GM18861 (cell line): ENCODE measurements around the gene MACROD2.

Experiments
- ATAC-seq: cut with Tn5 transposase; IDR thresholded peaks from one replicate; pipeline ENCODE4 v1.9.1; 2021; ENCODE audit not compliant: unreplicated experiment

Gene MACROD2

DNA sequence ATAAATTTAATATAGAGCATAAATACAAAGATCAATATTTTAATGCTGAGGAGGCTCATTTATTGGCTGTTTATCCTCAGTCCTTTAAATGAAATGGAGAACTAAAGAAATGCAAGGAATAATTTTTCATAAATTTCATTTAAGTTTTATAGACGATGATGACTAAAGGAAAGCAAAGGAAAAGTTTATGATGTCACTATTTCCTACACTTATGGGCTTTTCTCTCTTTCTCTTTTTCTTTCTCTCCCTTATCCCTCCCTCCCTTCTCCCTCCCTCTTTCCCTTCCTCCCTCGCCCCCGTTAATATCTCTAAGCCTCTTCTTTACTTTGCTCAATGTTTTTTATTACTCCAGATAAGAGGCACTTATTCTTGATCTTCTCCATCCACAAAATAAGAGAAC is 1231.8 kb downstream of the MACROD2 start:
- ATAC-seq: no peak

DNA sequence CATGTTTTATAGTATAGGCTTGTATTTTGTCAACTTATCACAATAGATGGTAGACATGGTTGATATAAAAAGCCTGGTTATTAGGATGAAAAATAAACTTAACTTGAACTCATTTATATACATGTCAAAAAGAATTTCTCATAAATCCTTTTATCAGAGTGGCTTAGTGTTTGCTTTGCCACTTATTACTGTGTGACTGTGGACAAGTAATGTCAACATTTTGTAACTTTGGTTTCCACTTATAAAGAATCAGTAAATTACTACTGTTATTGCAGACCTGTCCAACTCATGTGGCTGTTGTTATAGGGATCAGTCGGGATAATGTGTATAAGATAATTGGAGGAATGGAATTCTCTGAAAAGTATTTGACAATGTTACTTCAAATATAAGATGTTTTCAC is 1236.9 kb downstream of the MACROD2 start:
- ATAC-seq: no peak

- peak; percentile 66 for ATAC-seq
Observed at GRCh38 chr20:15235471-15236198, 1240.3 kb downstream of the MACROD2 start.

- peak; percentile 44 for ATAC-seq
Observed at GRCh38 chr20:15236812-15237211, 1241.5 kb downstream of the MACROD2 start.

DNA sequence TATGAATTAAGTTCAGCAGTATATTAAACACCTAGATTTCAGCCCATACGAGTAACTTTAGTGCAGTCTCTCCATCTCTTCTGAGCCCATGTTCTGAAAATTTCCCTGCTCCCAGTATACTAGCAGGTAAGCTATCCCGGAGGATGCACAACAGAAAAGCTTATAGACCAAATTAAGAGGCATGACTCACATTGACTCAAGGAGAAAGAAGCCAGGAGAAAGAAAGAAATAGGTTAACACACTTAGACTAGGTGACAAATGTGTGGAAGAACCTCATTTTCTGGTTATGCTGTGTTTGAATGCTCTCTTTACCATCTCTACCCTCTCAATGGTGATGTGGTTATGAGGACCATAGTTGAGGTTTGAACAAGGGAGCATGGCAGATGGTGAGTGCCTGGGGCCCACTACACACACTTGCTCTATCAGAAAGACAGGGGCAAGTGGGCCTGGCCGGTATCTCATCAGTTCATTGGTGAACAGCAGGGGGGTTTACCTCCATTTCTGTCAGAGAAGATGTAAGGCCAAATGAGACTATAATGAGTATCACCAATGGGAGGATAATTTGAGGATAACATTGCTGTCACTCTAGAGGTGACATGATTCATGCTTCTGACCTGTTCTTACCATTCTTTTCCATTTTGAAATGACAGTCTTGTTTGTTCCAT is 1244.4 kb downstream of the MACROD2 start:
- no peak for ATAC-seq

GRCh38 chr20:15240801-15241200 is 1245.5 kb downstream of the MACROD2 start:
- no peak for ATAC-seq

GRCh38 chr20:15241681-15242080 is 1246.4 kb downstream of the MACROD2 start:
- no peak for ATAC-seq

- no peak for ATAC-seq
Observed at GRCh38 chr20:15242773-15243172, 1247.5 kb downstream of the MACROD2 start.

GRCh38 chr20:15245896-15246295 is 1250.6 kb downstream of the MACROD2 start:
- ATAC-seq: no peak

- ATAC-seq: no peak
Observed at GRCh38 chr20:15248618-15249395, 1253.5 kb downstream of the MACROD2 start.

DNA sequence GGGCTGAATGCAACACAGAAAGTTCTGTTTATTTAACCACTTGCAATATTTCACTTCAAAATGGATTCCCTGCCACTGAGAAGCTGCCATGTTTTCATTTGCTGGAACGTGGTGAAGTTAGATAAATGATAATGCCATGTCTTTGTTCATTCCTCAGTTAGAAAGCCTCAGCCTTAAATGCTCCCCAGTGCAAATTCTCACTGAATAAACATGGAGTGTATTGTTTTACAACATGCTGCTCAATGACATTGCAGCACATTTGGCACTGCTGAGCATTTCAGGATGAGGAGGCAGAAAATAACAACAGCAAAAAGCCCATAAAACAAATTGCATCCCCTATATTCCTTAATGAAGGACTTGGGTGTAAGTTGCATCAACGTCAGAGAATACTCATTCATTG is 1255.9 kb downstream of the MACROD2 start:
- no peak for ATAC-seq

DNA sequence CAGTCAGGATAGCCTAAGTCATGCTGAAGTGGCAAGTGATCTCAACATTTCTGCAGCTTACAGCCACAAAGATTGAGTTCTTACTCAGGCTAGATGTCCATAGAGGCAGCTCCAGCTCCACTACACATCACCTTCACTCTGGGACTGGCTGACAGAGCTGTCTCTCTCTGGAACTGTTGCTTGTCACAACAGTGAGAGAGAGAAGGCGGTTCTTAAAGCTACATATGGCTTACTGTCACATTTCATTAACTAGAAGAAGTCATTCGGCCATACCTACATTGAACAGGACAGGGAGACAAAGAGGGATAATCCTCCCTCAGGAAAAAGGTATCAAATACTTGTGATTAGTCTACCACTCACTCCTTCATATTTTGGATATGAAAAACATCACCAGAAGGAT is 1257.0 kb downstream of the MACROD2 start:
- ATAC-seq: no peak

GRCh38 chr20:15253431-15253830 is 1258.1 kb downstream of the MACROD2 start:
- no peak for ATAC-seq

GRCh38 chr20:15256676-15257568 is 1261.6 kb downstream of the MACROD2 start:
- no peak for ATAC-seq

GRCh38 chr20:15257569-15257870 is 1262.2 kb downstream of the MACROD2 start:
- no peak for ATAC-seq

DNA sequence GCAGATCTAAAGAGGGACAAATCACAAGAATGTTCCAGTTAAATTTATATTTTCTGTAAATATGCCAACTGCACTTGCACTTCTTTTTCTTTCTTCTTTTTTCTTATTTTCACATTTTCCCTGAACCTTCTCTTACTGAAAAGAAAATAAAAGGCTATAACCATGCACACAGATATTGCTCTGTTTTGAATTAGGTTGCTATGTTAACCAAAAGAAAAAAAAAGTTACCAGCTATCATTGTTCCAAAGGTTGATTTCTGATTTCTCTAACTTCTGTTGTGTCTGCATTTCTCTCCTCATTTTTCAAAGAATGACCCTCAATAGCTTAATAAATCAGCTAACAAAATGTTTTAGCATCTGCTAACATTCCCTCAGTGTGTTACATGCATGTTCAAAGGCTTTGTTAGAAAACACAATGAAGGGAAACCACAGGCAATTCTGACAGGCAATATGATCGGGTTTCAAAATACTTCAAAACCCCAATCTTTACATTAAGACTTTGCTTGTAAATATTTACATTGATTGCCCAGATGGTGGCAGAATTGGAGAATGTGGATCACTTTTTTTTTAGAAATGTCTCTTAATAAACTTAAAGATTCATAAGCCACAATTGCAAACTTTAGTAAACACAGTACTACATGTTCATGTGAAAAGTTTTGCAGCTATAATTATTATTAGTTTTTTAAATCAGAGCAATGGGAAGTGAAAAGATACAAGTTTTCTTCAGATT is 1270.4 kb downstream of the MACROD2 start:
- no peak for ATAC-seq

DNA sequence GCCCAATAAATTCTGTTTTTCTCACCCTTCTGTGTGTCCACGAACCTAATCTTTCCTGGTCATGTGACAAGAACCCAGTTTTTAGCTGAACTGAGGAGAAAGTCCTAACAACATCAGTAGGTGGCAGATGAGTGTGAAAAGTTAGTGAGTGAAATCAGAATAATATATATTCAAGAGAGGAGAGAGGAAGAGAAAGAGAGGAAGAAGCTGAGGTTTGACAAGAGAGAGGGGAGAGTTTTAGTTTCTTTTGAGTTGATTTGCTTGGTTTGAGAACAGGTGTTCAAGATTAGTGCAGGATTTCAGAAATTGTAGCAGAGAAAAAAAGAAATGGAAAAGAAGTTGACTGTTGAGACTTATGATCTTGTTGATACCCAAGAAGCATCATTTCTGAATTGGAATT is 1272.6 kb downstream of the MACROD2 start:
- ATAC-seq: no peak

DNA sequence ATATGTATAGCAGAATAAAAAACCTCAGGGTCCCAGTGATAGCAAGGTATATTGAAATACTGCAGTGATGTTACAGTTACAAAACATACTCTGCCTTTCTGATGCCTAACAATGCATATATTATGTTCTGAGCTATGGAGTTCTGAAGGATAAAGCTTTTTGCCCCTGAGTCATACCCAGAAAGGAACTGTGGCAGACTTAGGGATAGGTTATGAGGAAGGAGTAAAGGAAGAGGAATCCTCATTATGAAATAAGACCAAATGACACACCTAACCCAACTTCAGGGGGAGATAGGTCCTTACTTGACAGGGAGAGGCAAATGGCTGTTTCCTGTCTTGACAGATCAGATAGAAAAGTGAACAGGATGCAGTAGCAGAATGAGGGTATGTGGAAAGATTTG is 1282.7 kb downstream of the MACROD2 start:
- no peak for ATAC-seq

DNA sequence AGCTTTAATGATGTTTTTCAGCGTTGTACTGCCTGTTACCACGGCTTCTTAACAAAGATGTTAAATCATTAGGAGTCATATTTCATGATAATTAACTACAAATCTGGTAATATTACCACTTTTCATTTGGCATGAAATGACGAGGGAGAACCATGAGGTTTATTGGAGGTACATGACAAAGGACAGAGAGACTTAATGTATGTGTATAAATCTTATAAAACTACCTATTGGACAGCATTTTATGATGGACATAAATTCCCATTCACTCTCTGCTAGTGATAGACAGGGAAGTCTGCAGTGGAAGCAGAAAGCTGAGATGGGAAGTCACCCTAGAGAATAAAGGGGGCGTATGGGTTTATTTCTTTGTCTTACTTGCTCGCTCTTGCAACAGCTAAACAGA is 1292.0 kb downstream of the MACROD2 start:
- ATAC-seq: no peak

DNA sequence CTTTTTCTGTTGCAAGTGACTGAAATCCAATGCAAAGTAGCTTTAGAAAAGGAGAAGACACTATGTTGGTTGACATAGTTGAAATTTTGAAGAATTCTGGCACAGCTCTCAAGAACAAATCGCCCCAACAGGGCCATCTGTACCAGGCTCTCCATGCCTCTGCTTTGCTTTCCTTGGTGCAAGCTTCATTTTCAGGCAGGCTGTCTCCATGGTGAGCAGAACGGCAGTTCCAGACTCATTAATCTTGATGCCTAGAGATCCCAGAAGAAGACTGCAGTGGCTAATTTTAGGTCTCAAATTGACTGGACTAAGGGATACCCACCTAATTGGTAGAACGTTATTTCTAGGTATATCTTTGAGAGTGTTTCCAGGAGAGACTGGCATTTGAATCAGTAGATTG is 1292.8 kb downstream of the MACROD2 start:
- ATAC-seq: no peak
